Esophagus mucosa (tissue), 1 donor: Measurements from ENCODE around the gene EPN2. TPM values are rescaled to one million over a fixed set of nuclear protein-coding genes. Genes with fewer than 3 reads are reported as not detected.

Source experiments
- ATAC-seq: fragments of 200-7000 bp; cut with Tn5 transposase; one replicate; pipeline ENCODE4 v1.9.1; 2020
- total RNA-seq: library from RNA; stranded (reverse); gene quantifications from one replicate; pipeline ENCODE4 v1.2.4, GENCODE V29; 2023
- donor health status: DM: yes; HTN: yes; CAD: no.

Gene EPN2
- total RNA-seq, 1 donor from 2014 or later: 68.3 TPM

DNA sequence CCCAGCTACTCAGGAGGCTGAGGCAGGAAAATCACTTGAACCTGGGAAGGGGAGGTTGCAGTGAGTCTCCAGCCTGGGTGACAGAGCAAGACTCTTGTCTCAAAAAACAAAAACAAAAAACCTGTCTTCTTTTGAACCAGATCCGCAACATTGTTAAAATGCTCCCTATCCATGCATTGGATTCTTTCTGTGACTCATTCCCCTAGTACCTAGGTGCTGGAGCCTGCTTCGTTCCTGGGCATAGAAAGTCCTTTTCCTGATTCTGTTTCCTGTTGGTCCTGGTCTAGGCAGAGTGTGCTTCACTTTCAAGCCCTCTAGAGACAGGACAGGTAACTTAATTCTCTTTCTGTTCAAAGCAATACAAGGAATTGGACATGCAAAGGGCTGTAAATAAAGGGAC, 5.2 kb downstream of the EPN2 start:
- peak; percentile 84 for ATAC-seq

DNA sequence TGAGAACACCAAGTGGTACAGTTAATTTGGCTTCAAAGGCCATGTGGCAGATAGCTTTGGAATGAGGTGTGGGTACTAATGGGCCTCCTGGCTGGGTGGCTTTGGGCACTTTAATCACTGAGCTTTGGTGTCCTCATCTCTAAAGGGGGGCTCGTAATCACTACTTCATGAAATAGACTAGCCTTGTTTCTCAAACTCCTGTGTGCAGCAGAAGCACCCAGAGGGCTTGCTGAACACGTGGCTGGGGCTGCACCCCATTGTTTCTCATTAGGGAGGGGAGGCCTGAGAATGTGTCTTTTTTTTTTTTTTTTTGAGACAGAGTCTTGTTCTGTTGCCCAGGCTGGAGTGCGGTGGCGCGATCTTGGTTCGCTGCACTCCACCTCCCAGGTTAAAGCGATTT, 5.8 kb downstream of the EPN2 start:
- ATAC-seq: no peak

DNA sequence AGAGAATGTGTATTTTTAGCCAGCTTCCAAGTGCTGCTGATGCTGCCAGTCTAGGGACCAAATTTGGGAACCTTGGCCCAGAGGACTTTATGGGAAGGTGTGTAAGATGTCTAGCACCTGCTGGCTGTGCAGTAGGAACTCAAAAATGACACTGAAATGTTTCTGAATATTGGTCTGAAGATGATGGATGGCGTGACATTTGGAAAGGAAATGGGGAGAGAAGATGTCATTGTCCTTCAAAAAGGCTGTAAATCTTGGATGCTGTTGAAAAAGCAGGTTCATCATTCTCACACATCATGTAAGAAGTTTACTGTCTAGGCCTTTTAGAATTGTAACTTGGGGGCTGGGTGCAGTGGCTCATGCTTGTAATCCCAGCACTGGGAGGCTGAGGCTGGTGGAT, 6.7 kb downstream of the EPN2 start:
- ATAC-seq: no peak

DNA sequence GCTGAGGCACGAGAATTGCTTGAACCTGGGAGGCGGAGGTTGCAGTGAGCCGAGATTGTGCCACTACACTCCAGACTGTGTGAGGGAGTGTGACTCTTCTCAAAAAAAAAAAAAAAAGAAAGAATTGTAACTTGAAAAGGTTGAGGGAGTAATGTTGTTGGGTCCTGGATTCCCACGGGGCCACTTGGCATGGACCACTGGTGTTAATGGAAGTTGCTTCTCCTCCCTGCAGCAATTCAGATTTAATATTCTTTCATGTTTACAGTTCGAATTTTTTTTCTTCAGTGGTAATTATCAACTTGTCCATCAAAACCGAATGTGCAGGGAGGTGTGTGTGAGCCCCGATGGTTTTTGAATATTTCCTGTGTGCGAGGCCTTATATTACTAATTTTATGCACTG, 7.2 kb downstream of the EPN2 start:
- no peak for ATAC-seq

DNA sequence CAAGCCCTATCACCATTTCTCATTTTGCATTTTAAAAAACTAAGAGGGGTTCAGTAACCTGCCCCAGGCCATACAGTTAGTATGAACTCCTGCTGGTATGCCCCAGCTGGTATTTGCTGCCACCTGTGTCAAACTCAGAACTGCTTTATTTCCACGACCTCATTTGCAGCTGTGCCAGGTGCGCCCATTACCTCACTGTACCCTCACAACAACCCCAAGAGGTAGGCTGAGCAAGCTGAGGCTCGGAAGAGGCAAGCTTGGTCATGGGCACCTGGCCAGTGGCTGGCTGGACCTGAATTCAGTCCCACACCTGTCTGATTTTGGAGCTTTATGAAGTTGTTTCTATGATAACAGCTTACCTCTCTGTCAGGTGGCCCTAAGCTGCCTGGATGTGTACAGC, 7.6 kb downstream of the EPN2 start:
- no peak for ATAC-seq

DNA sequence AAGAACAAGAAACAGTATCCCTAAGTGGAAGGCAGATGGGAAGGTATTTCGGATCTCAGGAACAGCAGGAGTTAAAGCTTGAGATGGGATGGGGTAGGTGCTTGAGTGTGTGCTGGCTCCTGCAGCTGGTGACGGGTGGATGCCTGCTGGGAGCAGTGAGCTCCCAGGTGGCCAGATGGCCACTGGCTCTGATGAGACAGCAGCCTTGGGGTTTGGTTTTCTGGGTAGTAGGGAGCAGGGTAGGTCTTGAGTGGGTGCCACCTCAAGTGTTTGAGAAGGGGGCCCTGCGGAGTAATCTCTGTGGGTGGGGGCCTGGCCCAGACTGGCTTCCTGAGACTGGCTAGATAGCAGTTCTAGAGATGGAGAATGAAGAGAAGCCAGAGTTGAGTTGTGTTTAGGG, 10.3 kb downstream of the EPN2 start:
- peak; percentile 16 for ATAC-seq

DNA sequence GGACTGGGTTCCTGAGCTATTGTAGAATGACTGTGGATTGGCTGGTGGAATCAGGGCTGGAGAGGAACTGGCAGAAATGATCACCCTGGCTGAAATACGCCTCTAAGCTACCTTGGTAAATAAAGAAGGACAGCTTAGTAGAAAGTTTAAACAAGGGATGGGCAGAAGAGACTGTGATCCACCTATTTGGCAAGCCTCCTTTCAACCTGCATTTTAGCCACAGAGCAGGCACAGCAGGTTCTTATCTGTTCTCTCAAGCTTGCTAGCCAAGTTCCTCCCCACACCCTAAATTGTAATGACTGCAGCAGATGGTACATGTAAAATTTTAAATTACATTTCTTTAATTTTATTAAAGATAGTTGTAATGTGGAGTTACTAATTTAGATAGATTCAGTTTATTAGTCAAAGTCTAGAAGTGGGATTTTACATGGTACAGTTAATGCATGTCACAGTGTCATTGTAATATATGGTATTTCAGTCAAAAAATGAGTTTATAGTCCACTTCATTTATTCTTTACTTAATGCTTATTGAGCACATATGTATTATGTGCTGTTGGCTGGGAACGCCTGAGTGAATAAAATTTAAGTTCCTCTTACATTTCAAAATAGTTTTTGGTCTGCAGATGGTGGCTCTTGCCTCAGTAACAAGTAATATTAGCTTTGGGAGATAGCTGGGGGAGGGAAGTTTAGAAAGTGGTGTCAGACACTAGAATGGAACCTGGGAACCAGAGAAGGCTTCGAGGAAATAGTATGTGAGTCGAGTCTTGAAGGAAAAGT, 11.2 kb downstream of the EPN2 start:
- ATAC-seq: peak; percentile 81

DNA sequence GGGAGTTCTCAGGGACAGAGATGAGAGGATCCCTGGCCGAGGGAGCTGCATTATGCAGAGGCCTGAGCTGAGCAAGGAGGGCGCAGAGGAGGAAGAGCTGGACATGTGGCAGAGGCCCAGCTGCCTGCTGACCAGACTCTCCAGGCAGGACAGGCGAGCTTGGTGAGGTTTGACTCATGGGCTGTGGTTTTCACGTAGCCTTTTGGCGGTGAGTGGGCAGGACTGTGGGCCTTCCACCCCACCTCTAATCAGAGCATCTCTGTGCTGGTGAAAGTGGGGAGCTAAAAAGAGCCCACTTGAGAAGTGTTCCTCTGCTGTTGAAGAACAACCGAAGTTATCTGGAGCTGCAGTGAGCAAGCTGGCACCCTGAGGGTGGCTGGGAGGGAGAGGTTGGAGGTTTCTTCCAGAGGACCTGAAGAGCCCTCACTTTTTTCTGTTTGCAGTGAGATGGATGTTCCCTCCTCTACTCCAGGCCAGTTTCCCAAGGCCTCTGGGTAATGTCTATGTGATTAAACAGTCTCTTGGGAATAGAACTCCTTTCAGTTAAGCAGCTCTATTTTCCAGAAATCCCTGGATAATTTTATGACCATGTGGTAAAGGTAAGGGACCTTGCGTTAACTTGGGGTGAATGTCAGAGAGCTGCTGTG, 11.9 kb downstream of the EPN2 start:
- peak; percentile 67 for ATAC-seq

DNA sequence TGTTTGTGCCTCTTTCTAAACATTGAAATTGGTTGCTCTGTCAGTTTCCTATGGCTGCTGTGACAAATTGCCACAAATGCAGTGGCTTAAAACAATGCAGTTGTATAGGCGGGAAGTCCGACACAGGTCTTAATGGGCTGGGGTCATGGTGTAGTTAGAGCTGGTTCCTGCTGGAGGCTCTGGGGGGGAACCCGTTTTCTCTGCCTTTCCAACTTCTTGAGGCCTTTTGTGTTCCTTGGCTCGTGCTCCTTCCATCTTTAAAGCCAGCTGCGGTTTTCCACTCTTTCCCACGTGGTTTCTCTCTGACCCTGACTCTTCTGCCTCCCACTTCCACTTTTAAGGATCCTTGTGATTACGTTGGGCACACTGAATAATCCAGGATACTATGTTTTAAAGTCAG, 12.5 kb downstream of the EPN2 start:
- no peak for ATAC-seq

DNA sequence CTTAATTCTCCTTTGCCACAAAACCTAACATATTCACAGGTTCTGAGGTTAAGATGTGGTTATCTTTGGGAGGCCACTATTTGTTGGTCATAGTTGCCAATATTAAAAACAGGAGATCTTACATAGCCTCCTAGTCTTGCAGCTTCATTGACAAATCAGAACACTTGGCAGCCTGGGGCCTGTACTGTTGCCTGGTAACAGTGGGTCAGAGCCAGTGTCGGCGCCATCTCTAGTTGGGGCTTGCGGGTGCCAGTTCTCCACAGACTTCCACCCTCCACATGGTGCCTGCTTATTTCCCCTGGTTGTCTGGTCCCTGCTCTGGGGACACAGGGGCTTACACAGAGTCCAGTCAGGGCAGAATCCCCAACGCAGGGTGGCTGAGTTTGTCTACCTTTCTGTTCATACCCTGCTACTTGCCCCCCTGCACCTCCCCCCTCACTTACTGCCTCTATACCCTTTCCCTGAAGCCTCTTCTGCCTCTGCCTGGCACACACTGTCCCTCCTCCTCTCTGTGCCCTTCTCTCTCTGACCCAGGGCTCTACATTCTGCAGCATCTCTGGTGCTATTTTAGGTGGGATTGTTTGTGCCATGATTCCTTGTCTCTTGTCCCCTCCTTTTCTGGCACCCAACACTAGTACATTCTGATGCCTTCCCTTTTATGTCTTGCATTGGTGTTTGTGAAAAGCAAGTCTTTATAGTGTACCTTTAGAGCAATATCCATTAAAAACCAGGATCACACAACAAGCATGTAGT, 13.4 kb downstream of the EPN2 start:
- peak; percentile 40 for ATAC-seq

DNA sequence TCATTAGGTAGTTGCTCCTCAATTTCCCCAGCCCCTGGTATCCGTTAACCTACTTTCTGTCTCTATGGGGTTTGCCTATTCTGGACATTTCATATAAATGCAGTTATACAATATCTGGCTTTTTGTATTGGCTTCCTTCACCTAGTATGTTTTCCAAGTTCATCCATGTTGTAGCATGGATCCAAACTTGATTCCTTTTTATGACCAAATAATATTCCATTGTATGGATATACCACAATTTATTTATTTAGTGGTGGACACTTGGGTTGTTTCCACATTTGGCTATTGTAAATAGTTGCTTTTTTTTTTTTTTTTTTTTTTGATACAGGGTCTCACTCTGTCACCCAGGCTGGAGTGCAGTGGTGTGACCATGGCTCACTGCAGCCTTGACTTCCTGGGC, 15.9 kb downstream of the EPN2 start:
- no peak for ATAC-seq

DNA sequence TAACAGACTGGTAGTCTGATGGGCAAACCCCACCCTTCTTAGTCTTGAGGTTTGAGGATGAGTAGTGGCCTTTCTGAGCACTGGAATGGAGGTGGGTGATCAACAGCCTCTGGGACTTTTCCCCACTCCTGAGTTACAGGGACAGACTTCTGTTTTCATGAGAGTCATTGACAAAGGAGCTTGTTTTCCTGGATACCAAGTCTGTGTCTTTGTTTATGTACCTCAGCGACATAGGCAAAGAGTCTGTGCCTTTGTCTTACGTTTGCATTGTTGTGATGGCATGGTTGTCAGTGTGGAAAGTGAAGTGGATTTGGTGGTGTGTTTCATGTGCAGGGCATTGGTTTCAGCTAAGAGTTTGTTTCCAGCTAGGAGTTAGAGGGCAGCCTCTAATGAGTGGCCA, 17.5 kb downstream of the EPN2 start:
- ATAC-seq: peak; percentile 9

DNA sequence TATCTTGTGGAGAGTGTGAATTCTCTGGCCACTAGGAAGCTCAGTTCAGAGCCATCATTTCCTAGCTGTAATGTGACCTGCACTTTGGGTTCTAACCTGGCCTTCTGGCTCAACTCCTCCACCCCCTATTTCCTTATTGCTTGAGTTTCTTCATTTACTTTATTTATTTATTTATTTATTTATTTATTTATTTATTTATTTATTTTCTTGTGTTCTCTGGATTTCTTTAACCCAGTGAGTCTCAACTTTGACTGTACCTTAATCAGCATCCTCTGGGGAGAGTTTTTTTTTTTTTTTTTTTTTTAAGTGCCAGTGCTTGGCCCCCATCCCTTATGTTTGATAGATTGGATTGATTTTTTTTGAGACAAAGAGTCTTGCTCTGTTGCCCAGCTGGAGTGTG, 18.1 kb downstream of the EPN2 start:
- ATAC-seq: no peak

DNA sequence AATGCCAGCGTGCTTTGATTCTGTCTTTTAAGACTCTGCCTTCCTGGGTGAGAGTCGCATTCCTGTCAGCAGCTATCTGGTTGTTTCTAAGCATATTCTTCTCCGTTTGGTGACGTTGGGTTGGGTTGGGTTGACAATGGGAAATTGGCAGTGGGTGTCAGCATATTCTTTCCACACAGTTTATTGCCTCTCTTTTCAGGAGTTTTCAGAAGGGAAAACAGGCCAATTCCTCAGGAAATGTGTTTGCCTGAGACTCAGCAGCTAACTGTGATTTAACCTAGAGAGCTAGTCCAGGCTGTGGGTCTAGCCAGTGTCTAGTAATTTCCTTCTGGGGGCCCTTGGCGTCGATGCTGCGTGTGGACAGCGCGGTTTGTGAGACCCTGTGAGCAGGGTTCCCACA, 21.2 kb downstream of the EPN2 start:
- ATAC-seq: no peak

DNA sequence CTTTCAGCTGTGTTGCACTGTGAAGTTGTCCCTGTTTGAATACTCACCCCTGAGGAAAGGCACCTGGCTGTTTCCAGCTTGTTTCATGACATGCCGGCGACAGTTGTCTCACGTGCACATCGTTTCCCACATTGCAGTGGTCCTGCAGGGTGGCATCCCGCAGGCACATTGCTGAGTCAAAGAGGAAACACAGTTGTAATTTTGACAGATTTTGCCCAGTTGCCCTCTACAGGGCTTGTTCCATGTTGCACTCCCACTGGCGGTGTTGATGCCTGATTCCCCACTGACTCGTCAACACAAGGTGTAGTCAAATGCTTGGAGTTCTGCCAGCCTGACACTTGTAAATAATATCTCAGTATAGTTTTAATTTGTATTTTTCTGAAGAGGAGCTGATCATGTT, 23.8 kb downstream of the EPN2 start:
- no peak for ATAC-seq

DNA sequence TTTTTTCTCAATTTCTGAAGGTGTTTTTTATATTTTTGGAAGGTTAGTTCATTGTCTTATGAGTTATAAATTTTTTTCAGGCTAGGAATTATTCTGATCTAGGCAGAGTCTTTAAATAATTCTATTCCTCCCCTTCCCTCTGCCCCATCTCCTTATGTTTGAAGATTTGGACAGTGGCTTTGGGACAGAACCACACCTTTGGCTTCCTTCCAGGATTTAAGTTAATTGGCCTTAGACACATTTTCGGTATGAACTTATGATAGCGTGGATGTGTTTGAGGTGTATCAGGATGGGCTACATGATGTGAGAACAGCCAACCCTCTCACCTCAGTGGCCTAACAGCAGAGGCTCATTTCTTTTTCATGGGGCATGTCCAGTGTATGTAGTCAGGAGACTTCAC, 24.3 kb downstream of the EPN2 start:
- no peak for ATAC-seq

DNA sequence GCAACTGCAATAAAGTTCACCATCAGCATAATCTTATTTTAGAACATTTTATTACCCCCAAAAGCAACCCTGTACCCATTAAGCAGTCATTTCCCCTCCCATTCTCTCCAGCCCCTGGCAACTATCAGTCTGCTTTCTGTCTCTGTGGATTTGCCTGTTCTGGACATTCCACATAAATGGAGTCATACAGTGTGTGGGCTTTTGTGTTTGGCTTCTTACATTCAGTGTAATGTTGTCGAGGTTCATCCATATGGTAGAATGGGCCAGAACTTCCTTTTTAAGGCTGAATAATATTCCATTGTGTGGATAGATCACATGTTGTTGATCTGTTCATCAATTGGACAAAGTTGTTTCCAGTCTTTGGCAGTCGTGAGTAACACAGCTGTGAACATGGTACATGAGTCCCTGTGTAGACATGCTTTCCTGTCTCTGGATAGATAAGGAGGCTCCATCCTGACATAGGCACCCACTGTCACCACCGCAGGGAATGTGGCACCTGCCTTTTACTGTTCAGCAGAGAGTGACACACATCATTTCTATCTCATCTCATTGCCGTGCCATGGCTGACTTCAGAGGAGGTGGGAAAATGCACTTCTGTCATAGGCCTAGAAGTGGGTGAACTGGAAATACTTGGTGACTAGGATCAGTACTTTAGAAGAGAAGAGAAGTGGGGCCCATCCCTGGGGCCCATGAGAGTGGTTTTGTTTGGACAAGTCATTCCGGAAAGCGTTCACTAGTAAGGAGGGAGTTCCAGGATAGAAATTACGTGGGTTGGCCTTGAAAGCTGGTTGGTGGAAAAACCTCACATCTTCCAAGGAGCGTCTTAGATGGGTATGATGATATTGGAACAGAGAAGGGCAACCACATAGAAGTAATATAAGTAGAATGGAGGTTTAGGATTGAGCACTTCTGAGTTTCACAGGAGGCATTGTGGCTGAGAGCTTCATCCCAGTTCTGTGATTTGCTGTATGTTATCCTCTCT, 25.8 kb downstream of the EPN2 start:
- peak; percentile 91 for ATAC-seq

DNA sequence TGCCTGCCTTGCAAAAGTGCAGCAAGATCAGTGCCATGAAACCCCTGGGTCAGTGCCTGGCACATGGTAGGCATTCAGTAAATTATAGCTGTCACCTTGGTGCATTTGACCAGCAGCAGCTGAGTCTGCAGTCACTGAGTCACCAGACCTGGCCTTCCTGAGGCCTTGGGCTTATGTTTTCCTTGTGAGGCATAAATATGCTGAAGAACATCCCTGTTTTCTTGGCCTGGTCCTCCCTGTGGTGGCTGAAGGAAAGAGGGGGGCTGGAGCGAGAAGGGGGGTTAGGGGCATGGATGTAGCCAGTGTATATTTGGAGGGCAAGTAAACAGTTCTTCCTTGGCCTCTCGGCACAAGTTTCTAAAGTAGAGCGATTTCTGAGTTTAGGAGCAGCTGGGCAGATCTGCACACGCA, 26.5 kb downstream of the EPN2 start:
- peak; percentile 52 for ATAC-seq

DNA sequence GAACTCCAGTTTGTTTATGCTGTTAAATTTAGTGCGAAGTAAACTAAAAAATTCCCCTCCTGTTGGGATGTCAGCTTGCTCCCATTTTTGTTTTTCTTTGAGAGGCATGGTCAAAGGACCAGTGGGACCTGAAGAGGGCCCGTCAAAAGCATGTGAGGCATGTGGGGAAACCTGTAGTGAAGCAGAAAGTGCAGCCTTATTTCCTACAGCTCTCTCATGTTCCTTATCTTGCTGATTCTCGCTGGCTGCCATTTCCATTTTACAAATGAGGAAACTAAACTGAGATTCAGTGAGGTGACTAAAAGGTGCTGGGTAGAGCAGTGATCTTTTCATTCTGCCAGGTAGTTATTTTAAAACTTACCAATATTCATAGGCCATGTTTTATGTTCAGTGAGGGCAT, 27.1 kb downstream of the EPN2 start:
- ATAC-seq: no peak

DNA sequence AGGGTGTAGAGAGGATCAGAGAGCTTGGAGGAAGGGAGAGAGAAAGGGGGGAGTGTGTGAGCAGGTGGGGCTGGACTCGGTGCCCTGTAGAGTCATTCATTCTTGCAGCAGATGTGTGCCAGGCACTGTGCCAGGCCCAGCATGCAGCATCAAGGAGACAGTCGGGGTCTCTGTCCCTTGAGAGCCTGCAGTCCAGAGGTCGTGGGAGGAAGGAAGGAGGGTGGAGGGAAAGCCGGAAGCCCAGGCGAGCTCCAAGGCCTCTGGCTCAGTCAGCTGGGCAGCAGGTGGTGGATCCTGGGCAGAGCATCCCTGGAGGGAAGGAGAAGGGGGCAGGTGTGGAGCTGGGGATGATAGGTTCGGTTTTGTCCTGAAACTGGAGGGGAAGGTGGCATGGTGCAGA, 27.5 kb downstream of the EPN2 start:
- no peak for ATAC-seq

DNA sequence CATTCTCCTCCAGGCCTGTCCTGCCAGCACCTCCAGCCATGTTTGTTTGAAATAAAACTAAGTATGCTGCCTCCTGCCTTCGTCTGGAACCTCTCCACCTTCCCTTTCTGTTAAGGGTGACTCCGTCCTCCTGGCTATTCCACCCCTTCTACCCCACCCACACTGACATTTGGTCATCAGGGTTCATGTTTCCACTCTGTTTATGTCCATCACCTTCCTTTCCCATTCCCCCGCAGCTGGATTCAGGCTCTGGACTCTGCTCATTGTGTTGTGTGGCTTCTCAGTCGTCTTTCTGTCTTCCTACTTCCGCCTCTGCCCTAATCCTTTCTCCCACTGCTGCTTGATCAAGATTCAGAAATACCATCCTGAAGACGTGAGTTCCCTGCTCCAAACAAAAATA, 28.6 kb downstream of the EPN2 start:
- ATAC-seq: no peak

DNA sequence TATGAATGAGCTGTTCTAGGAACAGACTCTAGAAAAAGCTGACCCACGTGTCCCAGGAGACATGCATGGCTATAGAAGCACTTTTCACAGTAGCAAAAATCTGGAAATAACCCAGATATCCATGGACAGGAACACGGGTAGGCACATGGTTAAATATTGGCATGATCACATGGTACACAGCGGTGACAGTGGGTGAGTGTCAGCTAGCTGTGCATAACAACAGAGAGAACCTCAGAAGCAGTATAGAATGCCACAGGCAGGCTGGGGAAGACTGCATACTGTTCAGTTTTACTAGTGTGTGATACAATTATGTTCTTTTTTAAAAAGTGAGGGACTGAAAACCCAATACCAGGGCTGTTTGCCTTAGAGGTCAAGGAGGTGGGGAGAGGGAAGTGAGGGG, 31.4 kb downstream of the EPN2 start:
- no peak for ATAC-seq

DNA sequence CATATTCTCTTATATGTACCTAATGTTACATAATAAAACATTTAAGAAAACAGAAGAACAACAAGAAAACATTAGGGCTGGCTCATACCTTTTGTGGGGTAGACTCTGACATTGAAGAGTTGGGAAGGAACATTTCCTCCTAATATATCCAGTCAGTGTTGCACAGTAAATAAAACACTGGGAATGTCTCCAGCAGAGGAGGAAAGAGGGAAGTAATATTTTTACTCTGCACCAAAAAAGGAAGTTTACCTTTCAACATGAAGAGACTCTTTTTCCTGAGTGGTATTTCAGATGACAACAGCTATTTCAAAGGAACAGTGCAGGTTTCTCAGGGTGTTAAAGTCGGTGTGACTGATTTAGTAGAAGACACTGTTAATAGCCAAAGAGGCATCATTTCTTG, 31.9 kb downstream of the EPN2 start:
- ATAC-seq: no peak
